Parathyroid adenoma (tissue), 2 donors: ENCODE data around the gene AOAH.

ENCODE experiments used
- H2AFZ ChIP-seq: fragments of 300-600 bp; sonication (generic); one replicate; pipeline ENCODE4 v1.7.0; 2017; ENCODE audit warnings: antibody characterized with exemption, mild to moderate bottlenecking
- H3K27ac ChIP-seq: fragments of 300-600 bp; sonication (generic); one replicate; pipeline ENCODE4 v1.7.0; 2017
- H3K27me3 ChIP-seq: fragments of 300-600 bp; sonication (generic); one replicate; pipeline ENCODE4 v1.7.0; 2017; ENCODE audit warnings: low read length; ENCODE audit not compliant: control insufficient read depth, insufficient read depth
- H3K36me3 ChIP-seq: fragments of 300-600 bp; sonication (generic); one replicate; pipeline ENCODE4 v1.7.0; 2017; ENCODE audit warnings: low read length; ENCODE audit not compliant: control insufficient read depth, insufficient read depth
- H3K4me1 ChIP-seq: fragments of 300-600 bp; sonication (generic); one replicate; pipeline ENCODE4 v1.7.0; 2017; ENCODE audit warnings: control low read depth
- H3K4me2 ChIP-seq: fragments of 300-600 bp; sonication (generic); one replicate; pipeline ENCODE4 v1.7.0; 2017; ENCODE audit warnings: low read length
- H3K4me3 ChIP-seq: fragments of 300-600 bp; sonication (generic); one replicate; pipeline ENCODE4 v1.7.0; 2017; ENCODE audit warnings: low read depth, low read length
- H3K79me2 ChIP-seq: fragments of 300-600 bp; sonication (generic); one replicate; pipeline ENCODE4 v1.7.0; 2017; ENCODE audit warnings: control low read depth
- H3K9ac ChIP-seq: fragments of 300-600 bp; sonication (generic); one replicate; pipeline ENCODE4 v1.7.0; 2017; ENCODE audit warnings: mild to moderate bottlenecking
- H3K9me3 ChIP-seq: fragments of 300-600 bp; sonication (generic); one replicate; pipeline ENCODE4 v1.7.0; 2017; ENCODE audit warnings: low read length; ENCODE audit not compliant: control insufficient read depth
- TF ChIP-seq, protein P1 (sequence below): fragments of 300-600 bp; sonication (generic); IDR thresholded peaks from one replicate; pipeline ENCODE4 v1.7.0; 2017; ENCODE audit warnings: antibody characterized with exemption, mild to moderate bottlenecking
- donor health status: primary hyperparathyroidism.

AOAH gene

DNA sequence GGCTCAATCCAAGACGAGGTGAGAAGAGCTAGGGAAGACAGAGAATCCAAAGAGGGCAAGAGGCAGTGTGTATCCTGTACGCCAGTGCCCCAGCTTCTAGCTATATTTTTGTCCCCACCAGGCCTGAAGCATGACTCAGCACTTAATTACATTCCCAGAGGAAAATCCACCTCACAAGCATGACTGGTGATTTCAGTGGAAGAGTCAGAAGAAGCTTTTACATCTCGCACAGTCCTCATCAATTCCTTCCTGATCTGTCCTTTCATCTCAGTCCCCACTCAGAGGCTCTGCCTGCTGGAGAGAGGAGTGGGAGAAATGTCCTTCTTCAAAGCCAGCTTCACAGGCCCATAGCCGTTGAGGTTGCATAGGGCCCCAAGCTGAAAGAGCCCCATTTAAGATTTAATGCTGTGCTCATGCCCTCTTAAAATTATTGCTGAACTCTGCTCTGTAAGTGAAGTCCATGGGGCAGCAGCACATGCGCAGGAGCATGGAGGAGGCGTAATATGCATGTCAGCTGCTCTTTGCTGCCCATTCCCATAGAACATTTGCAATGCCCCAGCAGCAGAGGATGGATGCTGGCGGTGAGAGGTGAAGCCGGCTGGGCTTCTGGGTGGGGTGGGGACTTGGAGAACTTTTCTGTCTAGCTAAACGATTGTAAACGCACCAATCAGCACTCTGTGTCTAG is 39.0 kb upstream of the AOAH start:
- Histone ChIP-seq H3K4me1 (no peaks in the 10 kb centered on the region), H3K36me3 (no peaks in the 10 kb centered on the region), H3K9me3 (no peaks in the 10 kb centered on the region), H3K79me2 (no peaks in the 10 kb centered on the region), H3K9ac (no peak overlapping the region), H3K4me3 (no peak overlapping the region), H3K4me2 (no peak overlapping the region), H3K27me3 (no peaks in the 10 kb centered on the region), H3K27ac (no peak overlapping the region), H2AFZ (no peak overlapping the region)
- TF ChIP-seq, protein P1, sequence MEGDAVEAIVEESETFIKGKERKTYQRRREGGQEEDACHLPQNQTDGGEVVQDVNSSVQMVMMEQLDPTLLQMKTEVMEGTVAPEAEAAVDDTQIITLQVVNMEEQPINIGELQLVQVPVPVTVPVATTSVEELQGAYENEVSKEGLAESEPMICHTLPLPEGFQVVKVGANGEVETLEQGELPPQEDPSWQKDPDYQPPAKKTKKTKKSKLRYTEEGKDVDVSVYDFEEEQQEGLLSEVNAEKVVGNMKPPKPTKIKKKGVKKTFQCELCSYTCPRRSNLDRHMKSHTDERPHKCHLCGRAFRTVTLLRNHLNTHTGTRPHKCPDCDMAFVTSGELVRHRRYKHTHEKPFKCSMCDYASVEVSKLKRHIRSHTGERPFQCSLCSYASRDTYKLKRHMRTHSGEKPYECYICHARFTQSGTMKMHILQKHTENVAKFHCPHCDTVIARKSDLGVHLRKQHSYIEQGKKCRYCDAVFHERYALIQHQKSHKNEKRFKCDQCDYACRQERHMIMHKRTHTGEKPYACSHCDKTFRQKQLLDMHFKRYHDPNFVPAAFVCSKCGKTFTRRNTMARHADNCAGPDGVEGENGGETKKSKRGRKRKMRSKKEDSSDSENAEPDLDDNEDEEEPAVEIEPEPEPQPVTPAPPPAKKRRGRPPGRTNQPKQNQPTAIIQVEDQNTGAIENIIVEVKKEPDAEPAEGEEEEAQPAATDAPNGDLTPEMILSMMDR = no peak

DNA sequence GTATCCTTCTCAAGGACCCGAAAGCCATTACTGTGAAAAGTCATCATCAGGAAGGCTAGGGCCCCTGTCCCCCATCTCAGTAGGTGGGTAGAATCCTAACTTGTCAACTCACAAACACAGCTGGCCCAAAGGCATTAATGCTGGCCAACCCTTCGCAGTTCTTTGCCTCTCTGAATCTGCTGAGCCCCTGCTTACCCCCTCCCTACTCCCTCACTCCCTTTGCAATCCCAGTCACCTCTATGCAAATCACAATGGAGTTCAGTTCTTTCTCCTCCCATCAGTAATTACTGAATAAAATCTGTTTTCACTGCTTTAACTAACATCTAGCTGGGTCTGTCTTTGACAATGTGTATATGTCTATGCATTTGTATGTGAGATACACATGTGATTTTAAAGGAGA is 38.1 kb upstream of the AOAH start:
- H3K9ac ChIP-seq = no peak overlapping the region
- H3K27ac ChIP-seq = no peak overlapping the region
- TF ChIP-seq, protein P1 = no peak
- H3K36me3 ChIP-seq = no peaks in the 10 kb centered on the region
- no peak overlapping the region for H3K4me3 ChIP-seq
- no peak overlapping the region for H2AFZ ChIP-seq
- H3K9me3 ChIP-seq = no peaks in the 10 kb centered on the region
- H3K27me3 ChIP-seq = no peaks in the 10 kb centered on the region
- no peaks in the 10 kb centered on the region for H3K4me1 ChIP-seq
- no peaks in the 10 kb centered on the region for H3K79me2 ChIP-seq
- no peak overlapping the region for H3K4me2 ChIP-seq

DNA sequence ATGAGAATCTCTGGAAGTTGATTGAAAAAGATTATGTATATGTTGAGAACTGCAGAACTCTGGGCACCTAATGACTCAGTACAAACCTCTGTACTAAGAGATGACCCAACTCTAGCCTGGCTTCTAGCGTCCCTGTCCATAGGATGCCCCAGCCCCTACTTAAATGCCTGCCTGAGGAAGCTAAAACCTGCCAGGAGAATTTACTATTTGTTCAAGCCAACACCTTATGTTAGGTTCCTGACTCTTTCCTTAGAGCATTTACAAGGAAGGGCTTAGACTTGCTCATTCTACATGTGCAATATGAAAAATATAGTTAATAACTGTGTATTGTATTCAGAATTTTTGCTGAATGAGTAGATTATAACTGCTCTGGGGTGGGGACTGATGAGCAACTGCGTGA is 37.5 kb upstream of the AOAH start:
- Histone ChIP-seq H2AFZ (no peak overlapping the region), H3K36me3 (no peaks in the 10 kb centered on the region), H3K9me3 (no peaks in the 10 kb centered on the region), H3K4me2 (no peak overlapping the region), H3K79me2 (no peaks in the 10 kb centered on the region), H3K27me3 (no peaks in the 10 kb centered on the region), H3K4me3 (no peak overlapping the region), H3K27ac (no peak overlapping the region), H3K9ac (no peak overlapping the region), H3K4me1 (no peaks in the 10 kb centered on the region)
- TF ChIP-seq, protein P1 = no peak

DNA sequence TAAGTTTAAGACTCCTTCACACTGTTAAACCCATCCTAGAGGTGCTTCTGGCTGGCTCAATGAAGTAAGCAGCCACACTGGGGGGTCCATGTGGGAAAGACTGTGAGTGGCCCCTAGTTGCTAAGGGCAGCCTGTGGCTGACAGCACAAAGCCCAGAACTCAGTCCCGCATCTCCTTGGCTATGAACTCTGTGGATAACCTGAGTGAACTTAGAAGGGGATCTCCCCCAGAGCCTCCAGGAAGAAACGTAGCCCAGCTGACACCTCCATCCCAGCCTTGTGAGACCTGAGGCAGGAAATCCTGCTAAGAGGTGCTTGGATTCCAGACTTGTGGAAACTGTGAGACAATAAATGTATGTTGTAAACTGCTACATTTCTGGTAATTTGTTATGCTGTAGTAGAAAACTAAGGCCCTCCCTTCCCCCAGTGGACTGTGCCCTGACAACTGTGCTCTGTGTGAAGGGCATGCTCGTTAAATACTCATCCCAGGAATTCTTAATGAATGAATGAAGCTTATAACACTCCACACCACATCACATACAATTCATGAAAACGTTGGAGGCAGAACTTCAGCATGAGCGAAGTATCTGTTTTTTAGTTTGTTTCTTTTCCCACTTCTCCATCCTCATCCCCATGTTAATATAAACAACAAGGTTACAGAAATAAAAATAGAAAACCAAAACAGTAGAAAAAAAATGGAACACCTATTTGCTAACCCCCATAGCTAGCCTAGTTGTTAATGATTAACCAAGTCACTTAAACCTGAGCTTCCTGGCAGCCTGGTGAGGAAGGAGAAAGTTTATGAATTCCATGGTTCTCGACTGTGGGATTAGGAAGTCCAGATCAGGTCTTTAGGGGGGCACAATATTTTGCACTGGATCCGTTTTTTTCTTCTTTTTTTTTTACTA is 36.8 kb upstream of the AOAH start:
- Histone ChIP-seq H3K4me3 (no peak overlapping the region), H3K27ac (no peak overlapping the region), H3K4me1 (no peaks in the 10 kb centered on the region), H3K27me3 (no peaks in the 10 kb centered on the region), H3K36me3 (no peaks in the 10 kb centered on the region), H3K9me3 (no peaks in the 10 kb centered on the region), H3K4me2 (no peak overlapping the region), H3K79me2 (no peaks in the 10 kb centered on the region), H2AFZ (no peak overlapping the region), H3K9ac (no peak overlapping the region)
- TF ChIP-seq, protein P1 = no peak
